T-cell (primary cell): ENCODE measurements around the gene GLP1R. TPM values are rescaled to one million over a fixed set of nuclear protein-coding genes. Genes with fewer than 3 reads are reported as not detected.

Experiments used
- ATAC-seq, 4 experiments: fragments of 200-7000 bp in 3 of 4; fragments of 150-1000 bp in 1 of 4; cut with Tn5 transposase; replicated peaks in 1 of 4; 1 replicate in 3 of 4; 2 replicates in 1 of 4; pipeline ENCODE4 v1.10.0; 2021; ENCODE audit warnings: moderate library complexity in 3 of 4, mild to moderate bottlenecking in 2 of 4, moderate number of reproducible peaks in 1 of 4
- CTCF ChIA-PET, 2 donors: fragments of 300-600 bp; sonication (Branson Sonifier 250); formaldehyde crosslinking; loops; one replicate each; lab custom pipeline; 2022; ENCODE audit warnings: antibody characterized with exemption in 2 of 2; lab: Charles Lee
- POLR2A ChIA-PET, 2 donors: fragments of 300-600 bp; sonication (Branson Sonifier 250); formaldehyde crosslinking; loops; one replicate each; lab custom pipeline; 2022; ENCODE audit warnings: antibody characterized with exemption in 2 of 2; lab: Charles Lee
- DNase-seq, 35 experiments: peaks; one replicate each; pipeline versions ENCODE4 v3.0.0 to v3.0.0-alpha.2; 2013 to 2023
- H3K27ac ChIP-seq: one replicate; pipeline ENCODE4 v1.5.1; 2013; ENCODE audit warnings: low read length
- H3K27me3 ChIP-seq, 2 experiments: replicated peaks in 1 of 2; 1 replicate in 1 of 2; 2 replicates in 1 of 2; pipeline versions ENCODE4 v1.6.1 to v1.7.0; 2013; ENCODE audit warnings: low read length in 1 of 2, mixed read lengths in 1 of 2; ENCODE audit not compliant: control insufficient read depth in 2 of 2, insufficient read depth in 2 of 2; ENCODE audit errors: extremely low read depth in 1 of 2
- H3K36me3 ChIP-seq, 2 donors: 1 replicate in 1 of 2; 2 replicates in 1 of 2; pipeline versions ENCODE4 v1.6.1 to v1.7.0; 2013; ENCODE audit warnings: low read length in 1 of 2; ENCODE audit not compliant: control insufficient read depth in 2 of 2, insufficient read depth in 1 of 2; ENCODE audit errors: extremely low read depth in 1 of 2
- H3K4me1 ChIP-seq, 2 experiments: 1 replicate in 1 of 2; 2 replicates in 1 of 2; pipeline versions ENCODE4 v1.6.1 to v1.7.0; 2013; ENCODE audit warnings: low read length in 2 of 2, mixed read lengths in 1 of 2; ENCODE audit not compliant: insufficient read depth in 2 of 2, control insufficient read depth in 1 of 2; ENCODE audit errors: extremely low read depth in 1 of 2
- H3K4me3 ChIP-seq, 2 donors: 1 replicate in 1 of 2; 2 replicates in 1 of 2; pipeline versions ENCODE4 v1.5.1 to v1.7.0; 2013; ENCODE audit warnings: mild to moderate bottlenecking in 2 of 2, low read length in 1 of 2, moderate library complexity in 1 of 2; ENCODE audit not compliant: control insufficient read depth in 1 of 2; ENCODE audit errors: extremely low read depth in 1 of 2
- H3K9me3 ChIP-seq: 2 replicates; pipeline ENCODE4 v1.7.0; 2013
- H3K27ac Mint-ChIP-seq, 2 donors: one replicate each; pipeline ENCODE4 v1.8.0; 2020 to 2021; ENCODE audit warnings: mild to moderate bottlenecking in 2 of 2, mixed read lengths in 2 of 2
- H3K27me3 Mint-ChIP-seq, 2 donors: one replicate each; pipeline ENCODE4 v1.8.0; 2021 to 2022; ENCODE audit warnings: mixed read lengths in 2 of 2
- H3K36me3 Mint-ChIP-seq: one replicate; pipeline ENCODE4 v1.8.0; 2021; ENCODE audit warnings: mixed read lengths
- H3K4me1 Mint-ChIP-seq, 3 donors: one replicate each; pipeline ENCODE4 v1.8.0; 2020 to 2022; ENCODE audit warnings: mixed read lengths in 3 of 3, mild to moderate bottlenecking in 1 of 3
- H3K4me3 Mint-ChIP-seq, 3 donors: one replicate each; pipeline ENCODE4 v1.8.0; 2020 to 2022; ENCODE audit warnings: mild to moderate bottlenecking in 3 of 3, mixed read lengths in 3 of 3, moderate library complexity in 3 of 3
- H3K9me3 Mint-ChIP-seq, 3 donors: one replicate each; pipeline ENCODE4 v1.8.0; 2020 to 2022; ENCODE audit warnings: mixed read lengths in 3 of 3
- WGBS: methylation state at CpG from one replicate; pipeline ENCODE4 v1.1.5; 2013; ENCODE audit warnings: missing lambda C conversion rate; ENCODE audit not compliant: insufficient coverage; 5-methylcytosine and 5-hydroxymethylcytosine counted together
- total RNA-seq, 35 experiments: library from RNA in 6 of 35; stranded (reverse) in 6 of 35; fragments of 120-200 nt in 1 of 35; gene quantifications; one replicate each; pipeline versions ENCODE4 v1.2.1 to v1.2.4 and lab custom pipeline; 2013 to 2026

The GLP1R gene
- total RNA-seq, 5 donors from 2014 or later (not counting 1 experiment from before 2014, with no cell fraction given), result 0.07 TPM; not detected in 4

DNA sequence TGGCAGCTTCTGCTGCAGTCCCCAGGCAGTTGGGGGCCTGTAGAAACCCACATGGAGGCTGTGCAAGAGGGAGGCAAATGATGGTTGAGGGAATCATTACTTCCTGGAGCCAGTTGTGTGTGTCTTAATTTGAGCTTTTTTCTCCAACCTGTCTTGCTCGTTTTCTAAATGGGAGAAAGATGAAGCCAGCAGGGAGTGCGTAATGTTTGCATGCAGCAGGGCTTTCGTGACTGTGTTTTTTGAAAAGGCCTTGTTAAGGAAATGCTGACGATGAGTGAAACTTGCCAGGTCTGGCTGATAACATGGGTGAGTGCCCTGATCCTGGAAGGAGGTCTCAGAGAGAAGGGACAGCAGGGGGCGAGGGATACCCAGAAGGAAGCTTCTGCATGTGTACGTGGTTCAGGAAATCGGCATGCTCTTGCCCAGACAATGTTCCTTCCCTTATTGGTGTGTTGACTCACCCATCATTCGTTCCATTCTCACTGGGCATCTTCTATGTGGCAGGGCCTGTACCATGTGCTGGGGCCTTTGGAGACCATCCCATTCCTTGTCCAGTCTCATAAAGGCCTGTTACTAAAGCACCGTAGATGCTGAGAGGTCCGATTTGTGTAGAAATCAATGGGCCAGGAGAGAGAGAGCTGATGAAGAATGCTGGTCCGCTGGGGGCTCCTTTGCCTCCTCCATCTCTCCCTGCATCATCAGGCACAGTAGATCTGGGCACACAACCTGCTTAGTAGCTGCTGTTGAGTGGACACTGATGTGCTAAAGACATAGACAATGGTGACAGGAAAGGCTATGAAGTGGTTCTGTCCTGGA is 27.4 kb downstream of the GLP1R start:
- peaks cover 0 to 10% of the 10 kb centered on the region in 2 experiments for H3K27me3 ChIP-seq
- H3K36me3 ChIP-seq, result no peaks in the 10 kb centered on the region
- Mint-ChIP-seq H3K36me3 (no peaks in the 10 kb centered on the region), H3K4me1 (no peaks in the 10 kb centered on the region), H3K27ac (no peak overlapping the region), H3K4me3 (no peak overlapping the region), H3K27me3 (peaks cover 0 to 2% of the 10 kb centered on the region in 2 donors), H3K9me3 (no peaks in the 10 kb centered on the region)
- H3K9me3 ChIP-seq, result no peaks in the 10 kb centered on the region
- H3K4me1 ChIP-seq, result no peaks in the 10 kb centered on the region
- WGBS, result 75% methylated on average over 6 of the region's 11 CpGs
- ChIA-PET POLR2A (no interaction called here), CTCF (no interaction called here)
- DNase-seq (no peak), ATAC-seq (no peak)
- H3K27ac ChIP-seq, result no peak overlapping the region
- H3K4me3 ChIP-seq, result no peak overlapping the region

DNA sequence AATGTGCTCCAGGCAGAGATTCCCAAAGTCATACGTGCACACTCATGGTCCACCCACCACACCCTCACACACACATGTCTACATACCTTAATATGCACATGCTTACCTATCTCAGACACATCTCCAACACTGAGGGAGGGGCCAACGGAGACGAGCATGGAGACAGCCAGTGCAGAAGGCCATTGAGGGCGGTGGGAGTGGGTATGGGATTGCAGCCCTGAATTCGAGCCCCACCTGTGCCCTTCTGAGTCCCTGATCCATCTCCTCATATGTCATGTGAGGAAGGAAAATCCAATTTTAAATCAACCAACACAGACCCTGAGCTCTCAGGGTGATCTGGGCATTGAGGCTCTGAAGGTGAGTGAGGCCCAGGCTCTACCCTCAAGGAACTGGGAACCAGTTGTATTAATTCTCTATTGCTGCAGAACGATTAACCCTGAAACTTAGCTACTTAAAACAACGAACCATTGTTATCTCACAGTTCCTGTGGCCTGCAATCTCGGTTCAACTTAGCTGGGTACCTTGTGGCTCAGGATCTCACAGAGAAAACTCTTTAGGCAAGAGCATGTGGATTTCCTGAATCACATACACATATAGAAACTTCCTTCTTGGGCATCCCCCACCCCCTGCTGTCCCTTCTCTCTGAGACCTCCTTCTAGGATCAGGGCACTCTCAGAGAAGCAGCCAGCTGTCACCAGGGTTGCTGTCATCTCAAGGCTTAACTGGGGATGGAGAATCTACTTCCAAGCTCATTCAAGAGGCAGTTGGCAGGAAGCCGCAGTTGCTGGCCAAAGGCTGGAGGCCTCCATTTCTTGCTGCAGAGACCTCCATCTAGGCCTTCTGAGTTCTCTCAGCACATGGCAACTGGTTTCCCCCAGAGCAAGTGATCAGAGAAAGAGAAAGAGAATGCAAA is 28.3 kb downstream of the GLP1R start:
- H3K9me3 Mint-ChIP-seq, result no peaks in the 10 kb centered on the region

DNA sequence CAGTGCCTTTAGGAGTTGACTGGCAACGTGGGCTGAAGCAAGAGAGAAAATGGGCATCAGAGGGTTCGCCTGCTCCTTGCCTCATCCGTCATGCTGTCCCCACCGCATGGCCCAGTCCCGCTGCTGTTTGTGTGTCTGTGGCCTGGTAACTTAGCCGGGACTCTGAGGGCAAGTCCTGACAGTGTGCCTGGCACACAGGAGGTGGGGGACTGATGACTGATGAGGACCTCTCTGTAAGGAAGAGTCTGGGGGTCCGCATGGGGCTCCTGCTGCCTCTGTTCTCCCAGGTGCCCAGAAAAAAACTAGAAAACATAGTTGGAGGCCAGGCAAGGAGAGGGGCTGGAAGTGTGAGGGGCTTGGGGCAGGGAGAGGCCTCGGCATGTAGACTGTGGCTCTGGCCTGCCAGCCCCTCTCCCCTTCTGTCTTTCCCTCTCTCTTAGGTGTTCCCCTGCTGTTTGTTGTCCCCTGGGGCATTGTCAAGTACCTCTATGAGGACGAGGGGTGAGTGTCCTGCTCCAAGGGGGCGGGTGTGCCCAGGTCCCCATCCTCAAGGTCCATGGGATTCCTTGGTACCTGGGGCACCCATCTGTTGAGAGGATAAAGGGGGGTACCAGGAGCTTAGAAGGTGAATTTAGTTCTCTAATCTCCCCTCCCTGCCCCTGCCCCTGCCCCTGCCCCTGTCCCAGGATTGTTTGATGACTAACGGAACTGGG is 29.5 kb downstream of the GLP1R start:
- Histone ChIP-seq H3K9me3 (no peaks in the 10 kb centered on the region), H3K36me3 (no peaks in the 10 kb centered on the region), H3K4me1 (no peaks in the 10 kb centered on the region), H3K27me3 (peaks cover 0 to 5% of the 10 kb centered on the region in 2 experiments), H3K27ac (no peak overlapping the region), H3K4me3 (no peak overlapping the region)
- H3K4me1 Mint-ChIP-seq, result no peaks in the 10 kb centered on the region
- WGBS, result 88% methylated on average over 7 of the region's 11 CpGs
- no peak overlapping the region for H3K4me3 Mint-ChIP-seq
- no peak for ATAC-seq
- H3K36me3 Mint-ChIP-seq, result no peaks in the 10 kb centered on the region
- DNase-seq, result no peak
- ChIA-PET CTCF (no interaction called here), POLR2A (no interaction called here)
- no peak overlapping the region for H3K27ac Mint-ChIP-seq
- H3K27me3 Mint-ChIP-seq, result no peaks in the 10 kb centered on the region
- no peaks in the 10 kb centered on the region for H3K9me3 Mint-ChIP-seq

More for the DNA sequence above, 28.3 kb downstream of the GLP1R start:
- DNase-seq (no peak), ATAC-seq (no peak)
- no peak overlapping the region for H3K27ac Mint-ChIP-seq
- no peaks in the 10 kb centered on the region for H3K36me3 ChIP-seq
- ChIA-PET POLR2A (no interaction called here), CTCF (no interaction called here)
- no peaks in the 10 kb centered on the region for H3K4me1 Mint-ChIP-seq
- WGBS, result 54% methylated on average over 4 of the region's 9 CpGs
- H3K36me3 Mint-ChIP-seq, result no peaks in the 10 kb centered on the region
- no peaks in the 10 kb centered on the region for H3K27me3 Mint-ChIP-seq
- no peaks in the 10 kb centered on the region for H3K4me1 ChIP-seq
- H3K4me3 Mint-ChIP-seq, result no peak overlapping the region
- H3K27me3 ChIP-seq, result peaks cover 0 to 10% of the 10 kb centered on the region in 2 experiments
- no peak overlapping the region for H3K27ac ChIP-seq
- no peak overlapping the region for H3K4me3 ChIP-seq
- H3K9me3 ChIP-seq, result no peaks in the 10 kb centered on the region

DNA sequence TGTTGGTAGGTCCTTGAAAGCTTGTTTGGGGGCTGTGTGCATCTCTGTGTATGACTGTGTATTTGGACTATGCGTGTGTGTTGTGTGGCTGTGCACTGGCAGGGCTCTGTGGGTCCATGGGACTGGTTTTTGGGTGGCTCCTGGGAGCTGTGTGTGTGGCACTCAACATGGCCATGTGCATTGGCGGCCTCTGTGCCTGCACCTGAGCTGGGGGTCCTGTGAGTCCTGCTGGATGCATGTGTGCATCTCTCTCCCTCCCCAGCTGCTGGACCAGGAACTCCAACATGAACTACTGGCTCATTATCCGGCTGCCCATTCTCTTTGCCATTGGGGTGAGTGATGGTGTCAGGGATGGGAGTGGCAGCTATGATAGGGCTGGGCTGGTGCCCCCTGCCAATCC is 30.1 kb downstream of the GLP1R start:
- H3K27ac ChIP-seq, result no peak overlapping the region
- H3K36me3 ChIP-seq, result no peaks in the 10 kb centered on the region
- Mint-ChIP-seq H3K36me3 (no peaks in the 10 kb centered on the region), H3K4me1 (no peaks in the 10 kb centered on the region), H3K9me3 (no peaks in the 10 kb centered on the region), H3K27me3 (peaks cover 0 to 4% of the 10 kb centered on the region in 2 donors), H3K4me3 (no peak overlapping the region), H3K27ac (no peak overlapping the region)
- no peak overlapping the region for H3K4me3 ChIP-seq
- ChIA-PET CTCF (no interaction called here), POLR2A (no interaction called here)
- DNase-seq (no peak), ATAC-seq (no peak)
- no peaks in the 10 kb centered on the region for H3K9me3 ChIP-seq
- WGBS, result 100% methylated on average over 1 of the region's 3 CpGs
- H3K4me1 ChIP-seq, result no peaks in the 10 kb centered on the region
- peaks cover 0 to 3% of the 10 kb centered on the region in 2 experiments for H3K27me3 ChIP-seq

DNA sequence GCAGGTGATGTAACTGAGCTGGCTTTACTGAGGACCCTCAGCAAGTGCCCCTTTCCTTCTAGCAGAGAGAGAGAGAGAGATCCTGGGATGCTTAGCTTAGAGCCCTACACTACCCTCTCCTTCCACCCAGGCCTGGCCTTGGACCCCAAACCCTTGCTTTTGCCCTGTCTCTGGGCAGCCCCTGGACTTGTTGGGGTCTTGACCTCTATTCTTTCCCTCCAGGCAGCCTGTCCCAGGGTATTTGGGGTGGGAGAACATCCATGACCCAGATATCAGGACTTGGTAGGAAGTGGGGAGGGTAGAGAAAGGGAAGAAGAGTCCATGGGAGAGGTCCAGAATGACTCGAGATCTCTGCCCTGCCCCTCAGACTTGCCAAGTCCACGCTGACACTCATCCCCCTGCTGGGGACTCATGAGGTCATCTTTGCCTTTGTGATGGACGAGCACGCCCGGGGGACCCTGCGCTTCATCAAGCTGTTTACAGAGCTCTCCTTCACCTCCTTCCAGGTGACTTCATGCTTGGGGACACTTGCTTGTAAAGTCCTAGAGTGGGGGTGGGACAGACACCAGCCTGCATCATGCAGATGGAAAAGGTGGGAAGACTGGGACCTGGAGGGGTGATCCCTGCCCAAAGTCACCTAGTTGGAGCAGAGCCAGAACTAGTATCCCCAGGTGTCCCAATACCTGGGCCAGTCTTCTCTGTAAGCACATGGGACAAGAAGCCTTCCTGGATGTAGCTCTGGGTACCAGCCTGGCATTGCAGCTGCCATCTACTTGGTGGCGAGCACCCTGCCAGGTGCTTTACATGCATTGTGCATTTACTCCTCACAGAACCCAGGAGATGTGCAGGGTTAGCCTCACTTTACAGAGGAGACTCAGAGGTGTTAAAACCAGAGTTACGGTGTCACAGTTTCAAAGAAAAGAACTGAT is 30.9 kb downstream of the GLP1R start:
- no peaks in the 10 kb centered on the region for H3K9me3 Mint-ChIP-seq
- H3K27me3 Mint-ChIP-seq, result peaks cover 0 to 7% of the 10 kb centered on the region in 2 donors
- no peaks in the 10 kb centered on the region for H3K36me3 ChIP-seq
- H3K4me3 ChIP-seq, result no peak overlapping the region
- no peaks in the 10 kb centered on the region for H3K4me1 ChIP-seq
- no peak for ATAC-seq
- peaks cover 0 to 5% of the 10 kb centered on the region in 2 experiments for H3K27me3 ChIP-seq
- no peaks in the 10 kb centered on the region for H3K36me3 Mint-ChIP-seq
- no peak overlapping the region for H3K4me3 Mint-ChIP-seq
- ChIA-PET POLR2A (no interaction called here), CTCF (no interaction called here)
- WGBS, result 74% methylated on average over 4 of the region's 8 CpGs
- H3K27ac Mint-ChIP-seq, result no peak overlapping the region
- no peaks in the 10 kb centered on the region for H3K4me1 Mint-ChIP-seq
- H3K27ac ChIP-seq, result no peak overlapping the region
- no peak for DNase-seq
- H3K9me3 ChIP-seq, result no peaks in the 10 kb centered on the region
